GM21528 (cell line): ENCODE results near the gene UPF3A.
"Not testable (repeated sequence)": the region's sequence is repeated elsewhere in the genome, so short reads cannot be mapped to it uniquely, and the experiment has no call there.

Experiments used
- ATAC-seq: cut with Tn5 transposase; IDR thresholded peaks from one replicate; pipeline ENCODE4 v1.9.1; 2021; ENCODE audit warnings: mild to moderate bottlenecking, moderate library complexity; ENCODE audit not compliant: unreplicated experiment, low FRiP score

The UPF3A gene

GRCh38 chr13:114281351-114282040, at the start of gene UPF3A:
UPF3A (plus strand) TSS chr13:114281601; CDS start chr13:114281640, 39 bp downstream.
- peak; percentile 74 for ATAC-seq

GRCh38 chr13:114231886-114232285, 49.5 kb upstream of the UPF3A start:
- ATAC-seq, result no peak

GRCh38 chr13:114234266-114234644, 47.1 kb upstream of the UPF3A start:
- ATAC-seq, result no peak

GRCh38 chr13:114234645-114235421, 46.6 kb upstream of the UPF3A start, which contains the start of gene CDC16:
CDC16 (plus strand) TSS chr13:114234897; CDS start chr13:114235085, 188 bp downstream.
- peak; percentile 90 for ATAC-seq

- no peak for ATAC-seq
Measured at GRCh38 chr13:114235697-114236096, 45.7 kb upstream of the UPF3A start.

- no peak for ATAC-seq
Measured at GRCh38 chr13:114236227-114236626, 45.2 kb upstream of the UPF3A start.

GRCh38 chr13:114237415-114238112, 43.8 kb upstream of the UPF3A start:
- no peak for ATAC-seq

GRCh38 chr13:114241918-114242317, 39.5 kb upstream of the UPF3A start:
- ATAC-seq, result no peak

GRCh38 chr13:114243971-114244370, 37.4 kb upstream of the UPF3A start:
- no peak for ATAC-seq

- ATAC-seq, result no peak
Measured at GRCh38 chr13:114244637-114245036, 36.8 kb upstream of the UPF3A start.

GRCh38 chr13:114248011-114248410, 33.4 kb upstream of the UPF3A start:
- no peak for ATAC-seq

- ATAC-seq, result no peak
Measured at GRCh38 chr13:114249077-114249476, 32.3 kb upstream of the UPF3A start.

- not testable (repeated sequence) for ATAC-seq
Measured at GRCh38 chr13:114251639-114252440, 29.6 kb upstream of the UPF3A start.

GRCh38 chr13:114256547-114256946, 24.9 kb upstream of the UPF3A start:
- no peak for ATAC-seq

GRCh38 chr13:114257014-114257413, 24.4 kb upstream of the UPF3A start:
- ATAC-seq, result no peak

- no peak for ATAC-seq
Measured at GRCh38 chr13:114258589-114258988, 22.8 kb upstream of the UPF3A start.

- ATAC-seq, result no peak
Measured at GRCh38 chr13:114259374-114259773, 22.0 kb upstream of the UPF3A start.

GRCh38 chr13:114259974-114260373, 21.4 kb upstream of the UPF3A start:
- ATAC-seq, result peak; percentile 62

- ATAC-seq, result no peak
Measured at GRCh38 chr13:114260814-114261213, 20.6 kb upstream of the UPF3A start.

GRCh38 chr13:114261328-114261965, 20.0 kb upstream of the UPF3A start:
- ATAC-seq, result no peak
